ENCODE results near the gene SELPLG.
A peak's percentile ranks its signal among the peaks of the same experiment; 100 is the strongest.
"Not testable (repeated sequence)": the region's sequence is repeated elsewhere in the genome, so short reads cannot be mapped to it uniquely, and the experiment has no call there.

Gene SELPLG

DNA sequence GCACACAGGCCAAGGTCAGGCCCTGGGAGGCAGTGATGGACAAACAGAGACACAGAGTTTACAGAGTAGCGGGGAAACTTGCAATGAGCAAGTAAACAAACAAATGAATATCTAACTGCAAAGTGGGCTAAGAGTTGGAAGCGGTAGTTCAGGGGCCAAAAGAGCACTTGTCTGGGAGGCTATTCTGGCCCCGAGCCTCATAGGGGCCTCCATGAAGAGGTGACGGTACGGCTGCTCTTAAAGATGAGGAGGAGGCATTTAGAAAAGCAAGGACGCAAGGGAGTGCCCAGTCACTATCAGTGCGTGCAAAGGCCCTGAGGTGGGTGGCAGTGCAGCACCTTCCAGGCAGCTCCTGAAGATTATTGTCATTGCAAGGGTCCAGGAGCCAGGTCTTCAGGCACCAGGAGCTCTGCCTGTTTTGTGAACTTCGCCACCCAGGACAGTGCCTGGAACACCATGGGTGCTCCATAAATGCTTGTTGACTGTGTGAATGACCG lies 31.4 kb downstream of the SELPLG start:
- DNase-seq = no peak

GRCh38 chr12:108600702-108601007 lies 33.0 kb downstream of the SELPLG start:
- no peak for DNase-seq

DNA sequence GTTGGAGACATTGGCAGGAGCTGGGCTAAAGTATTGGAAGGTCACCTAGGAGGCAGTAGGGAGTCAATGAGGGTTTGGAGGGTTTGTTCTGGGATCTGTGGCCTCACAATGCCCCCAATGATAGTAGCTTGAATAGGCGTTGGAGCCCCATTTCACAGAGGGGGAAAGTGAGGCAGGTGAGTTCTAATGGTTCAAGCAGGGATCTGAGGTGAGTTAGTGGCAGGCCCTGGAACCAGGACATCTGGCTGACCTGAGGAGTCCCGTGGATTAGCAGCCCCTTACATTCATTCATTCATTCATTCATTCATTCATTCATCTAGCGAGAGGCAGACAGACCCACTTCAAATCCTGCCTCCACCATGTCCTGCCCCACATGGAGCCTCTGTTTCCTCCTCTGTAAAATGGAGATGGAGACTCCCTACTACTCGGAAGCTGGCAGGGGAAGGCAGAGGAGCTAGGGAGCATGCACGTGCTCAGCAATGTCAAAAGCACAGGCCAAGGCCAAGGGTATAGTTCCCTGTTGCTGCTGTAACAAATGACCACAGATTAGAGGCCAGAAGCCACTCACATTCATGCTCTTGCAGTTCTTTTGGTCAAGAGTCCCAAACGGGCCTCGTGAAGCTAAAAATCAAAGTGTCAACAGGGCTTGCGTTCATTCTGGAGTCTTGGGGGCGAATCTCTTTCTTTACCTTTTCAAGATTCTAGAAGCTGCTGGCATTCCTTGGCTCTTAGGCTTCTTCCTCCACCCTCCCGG lies 33.6 kb downstream of the SELPLG start:
- no peak for DNase-seq

DNA sequence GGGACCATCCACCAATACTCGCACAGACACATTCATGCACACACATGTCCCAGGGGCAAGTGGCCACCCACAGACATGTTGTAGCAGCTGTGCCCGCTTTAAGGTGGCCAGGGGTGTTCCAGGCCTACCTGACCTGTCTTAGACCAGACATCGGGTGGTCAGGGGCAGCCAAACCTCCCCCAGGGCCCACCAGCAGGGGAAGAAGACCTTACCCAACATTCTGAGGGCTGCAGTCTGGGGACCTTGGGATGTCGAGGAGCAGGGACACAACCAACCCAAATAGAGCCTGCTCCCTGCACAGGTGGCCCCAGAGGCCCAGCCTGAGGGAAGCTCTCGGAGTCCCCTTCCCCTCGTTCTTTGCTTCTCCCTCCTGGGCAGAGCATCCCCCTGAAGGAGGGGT lies 34.2 kb downstream of the SELPLG start:
- DNase-seq = no peak

GRCh38 chr12:108598553-108599250 lies 35.0 kb downstream of the SELPLG start:
- no peak for DNase-seq

DNA sequence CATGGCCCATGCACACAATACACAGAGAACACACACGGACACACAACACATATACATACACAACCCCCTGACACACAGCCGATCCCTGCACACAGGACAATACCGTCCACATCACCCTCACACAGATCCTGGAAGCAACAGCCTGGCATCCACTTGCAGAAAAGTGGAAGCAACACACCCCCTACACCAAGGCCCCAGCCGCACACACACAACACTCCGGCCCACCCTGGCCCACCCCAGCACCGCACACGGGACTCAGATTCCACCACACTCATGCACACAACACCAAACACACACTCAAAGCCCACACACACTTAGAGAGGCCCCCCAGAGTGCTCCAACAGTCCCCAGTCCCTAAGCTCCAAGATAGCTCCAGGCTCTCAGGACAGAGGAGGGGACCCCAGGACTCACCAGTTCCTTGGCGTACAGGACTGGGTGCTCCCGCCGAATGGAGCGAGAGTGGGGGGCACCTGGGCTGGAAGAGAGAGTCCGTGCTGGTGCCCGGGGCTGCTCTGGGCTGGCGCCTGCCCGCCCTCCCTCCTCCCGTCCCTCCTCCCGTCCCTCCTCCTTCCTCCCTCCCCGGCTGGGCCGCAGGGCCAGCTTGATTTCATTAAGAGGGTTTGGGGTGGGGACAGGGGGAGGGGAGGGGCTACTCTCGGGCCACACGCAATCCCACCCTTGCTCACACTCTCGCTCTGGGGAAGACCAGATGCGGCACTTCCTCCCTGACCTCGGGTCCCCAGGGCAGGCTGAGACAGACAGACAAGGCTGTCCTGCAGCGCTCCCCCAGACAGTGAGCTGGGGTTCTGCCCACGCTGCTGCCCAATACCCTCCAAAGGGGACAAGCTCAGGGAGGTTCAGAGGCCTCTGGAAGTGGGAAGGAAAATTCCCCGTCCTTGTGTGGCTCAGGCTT lies 35.9 kb downstream of the SELPLG start, which contains the start of gene TMEM119:
TMEM119 (minus strand) TSS at position 526 of the 913 bp plus-strand sequence. CDS start 5,701 bp downstream, outside the sequence.
- DNase-seq = peak; percentile 85

- peak; percentile 32 for DNase-seq
These were observed 36.7 kb downstream of the SELPLG start for GRCh38 chr12:108596854-108597558.

DNA sequence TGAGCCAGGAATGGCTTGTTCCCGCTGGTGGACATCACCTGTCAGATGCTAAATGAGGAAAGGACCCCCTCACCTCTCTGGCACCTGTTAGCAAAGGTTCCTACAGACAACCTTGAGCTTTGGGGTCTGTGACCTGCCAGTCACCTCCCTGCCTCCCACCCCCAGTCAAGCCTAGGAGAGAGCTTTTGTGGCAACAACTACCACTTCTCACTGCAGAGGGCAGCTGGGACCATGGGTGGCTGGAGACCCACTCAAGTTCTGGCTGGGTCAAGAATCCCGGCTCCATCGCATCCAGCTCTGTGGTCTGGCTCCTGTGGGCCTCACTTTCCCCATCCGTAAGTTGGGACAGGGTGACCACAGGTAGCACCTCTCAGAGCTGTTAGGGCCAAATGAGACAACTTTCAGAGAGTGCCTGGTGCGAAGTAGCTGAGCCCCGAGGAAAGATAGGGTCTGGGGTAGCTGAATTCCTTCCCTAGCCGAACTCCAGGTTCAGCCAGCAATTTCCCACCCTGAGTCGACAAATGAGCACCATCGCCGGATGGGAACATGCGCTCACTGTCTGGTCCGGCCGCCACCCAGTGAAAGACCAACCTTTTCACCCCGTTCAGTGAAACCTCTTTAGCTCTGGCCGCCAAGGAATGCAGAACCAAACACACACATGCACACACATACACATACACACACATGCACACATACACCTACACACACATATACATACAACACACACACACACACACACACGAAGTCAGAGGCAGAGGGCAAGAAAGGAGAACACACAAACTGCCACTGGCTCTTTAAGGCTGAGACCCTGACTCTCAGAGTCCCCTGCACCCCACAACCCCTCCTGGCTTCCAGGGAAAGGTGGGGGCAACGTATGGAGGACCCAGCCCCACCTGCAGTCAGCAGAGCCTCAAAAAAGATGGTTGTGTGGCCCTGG lies 37.7 kb downstream of the SELPLG start:
- DNase-seq = no peak

DNA sequence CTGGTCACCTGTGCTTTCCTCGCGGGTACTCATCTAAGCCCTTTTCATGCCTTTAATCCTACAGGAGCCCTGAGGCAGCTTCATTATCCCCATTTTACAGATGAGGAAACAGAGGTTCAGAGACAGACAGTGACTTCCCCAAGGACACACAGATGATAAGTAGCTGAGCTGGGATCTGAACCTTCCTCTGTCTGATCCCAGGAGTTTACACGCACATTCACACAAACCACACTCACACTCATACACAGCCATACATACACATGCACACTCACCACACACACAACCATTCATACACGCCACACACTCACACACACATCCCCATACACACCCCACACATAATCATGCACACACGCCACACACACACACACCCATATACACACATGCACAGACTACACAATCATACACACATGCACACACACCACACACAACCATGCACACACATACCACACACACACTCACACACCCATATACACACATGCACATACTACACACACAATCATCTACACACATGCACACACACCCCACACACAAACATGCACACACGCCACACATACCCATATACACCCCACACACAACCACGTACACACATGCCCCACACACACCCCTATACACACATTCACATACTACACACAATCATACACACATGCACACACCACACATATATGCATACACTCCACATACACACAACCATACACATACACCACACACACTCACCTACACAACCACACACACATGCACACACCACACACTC lies 38.6 kb downstream of the SELPLG start:
- no peak for DNase-seq

DNA sequence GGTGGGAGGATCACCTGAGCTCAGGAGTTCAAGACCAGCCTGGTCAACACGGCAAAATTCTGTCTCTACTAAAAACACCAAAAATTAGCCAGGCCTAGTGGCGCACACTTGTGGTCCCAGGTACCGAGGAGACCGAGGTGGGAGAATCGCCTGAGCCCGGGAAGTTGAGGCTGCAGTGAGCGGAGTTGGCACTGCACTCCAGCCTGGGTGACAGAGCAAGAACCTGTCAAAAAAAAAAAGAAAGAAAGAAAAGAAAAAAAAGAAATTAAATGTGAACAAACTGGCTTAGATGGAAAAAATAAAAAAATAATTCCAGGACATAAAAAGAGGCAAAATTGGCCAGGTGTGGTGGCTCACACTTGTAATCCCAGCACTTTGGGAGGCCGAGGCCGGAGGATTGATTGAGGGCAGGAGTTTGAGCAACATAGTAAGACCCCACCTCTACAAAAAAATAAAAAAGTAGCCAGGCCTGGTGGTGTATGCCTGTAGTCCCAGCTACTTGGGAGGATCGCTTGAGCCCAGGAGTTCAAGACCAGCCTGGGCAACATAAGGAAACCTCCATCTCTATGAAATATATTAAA lies 39.3 kb downstream of the SELPLG start:
- DNase-seq = no peak

DNA sequence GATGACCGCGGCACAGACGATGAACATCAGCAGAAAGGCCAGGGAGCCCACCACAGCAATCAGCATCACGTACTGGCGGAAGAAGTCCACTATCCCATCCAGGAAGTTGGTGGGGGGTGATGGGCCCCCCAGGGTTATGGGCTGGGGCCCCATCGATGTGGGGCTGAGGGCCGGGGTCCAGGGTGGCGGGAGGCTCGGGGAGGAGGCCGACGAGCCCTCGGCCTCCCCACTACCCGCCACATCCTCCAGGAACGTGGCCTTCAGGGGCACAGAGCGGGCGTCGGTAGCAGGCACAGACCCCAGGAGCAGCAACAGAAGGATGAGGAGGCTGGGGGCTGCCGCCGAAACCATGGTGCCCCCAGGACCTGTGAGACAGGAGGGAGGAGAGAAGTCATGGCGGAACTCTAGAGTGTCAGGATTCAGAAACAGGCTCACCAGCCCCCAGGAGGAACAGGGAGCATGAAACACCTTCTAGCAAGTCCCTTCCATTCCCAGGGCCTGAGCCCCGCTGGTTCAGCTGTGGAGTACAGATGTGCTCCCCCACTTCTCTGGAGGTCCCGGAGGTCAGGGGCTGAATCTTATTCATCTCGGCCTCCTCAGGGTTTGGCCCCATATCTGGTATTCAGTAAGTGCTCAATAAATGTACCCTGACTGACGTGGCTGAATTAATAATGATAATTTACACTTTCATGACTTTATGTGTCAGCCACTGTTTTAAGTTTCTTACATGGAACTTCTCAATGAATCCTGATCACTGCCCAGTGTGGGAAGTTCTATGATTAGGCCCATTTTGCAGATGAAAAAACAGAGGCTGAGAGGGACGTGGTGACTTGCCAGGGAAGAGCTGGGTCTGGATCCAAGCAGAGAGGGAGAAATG lies 41.4 kb downstream of the SELPLG start:
- no peak for DNase-seq

- DNase-seq = no peak
These were observed 42.3 kb downstream of the SELPLG start for GRCh38 chr12:108591267-108591980.

DNA sequence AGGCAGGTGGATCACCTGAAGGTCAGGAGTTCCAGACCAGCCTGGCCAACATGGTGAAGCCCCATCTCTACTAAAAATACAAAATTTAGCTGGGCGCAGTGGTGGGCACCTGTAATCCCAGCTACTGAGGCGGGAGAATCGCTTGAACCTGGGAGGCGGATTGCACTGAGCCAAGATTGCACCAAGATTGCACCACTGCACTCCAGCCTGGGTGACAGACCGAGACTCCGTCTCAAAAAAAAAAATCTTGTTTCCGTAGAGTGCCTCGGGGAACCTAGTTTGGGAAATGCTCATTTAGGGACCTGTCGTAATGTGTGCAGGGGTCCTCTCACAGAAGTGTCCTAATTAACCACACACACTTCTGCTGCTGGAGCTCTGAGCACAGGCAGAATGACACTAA lies 43.2 kb downstream of the SELPLG start:
- not testable (repeated sequence) for DNase-seq

DNA sequence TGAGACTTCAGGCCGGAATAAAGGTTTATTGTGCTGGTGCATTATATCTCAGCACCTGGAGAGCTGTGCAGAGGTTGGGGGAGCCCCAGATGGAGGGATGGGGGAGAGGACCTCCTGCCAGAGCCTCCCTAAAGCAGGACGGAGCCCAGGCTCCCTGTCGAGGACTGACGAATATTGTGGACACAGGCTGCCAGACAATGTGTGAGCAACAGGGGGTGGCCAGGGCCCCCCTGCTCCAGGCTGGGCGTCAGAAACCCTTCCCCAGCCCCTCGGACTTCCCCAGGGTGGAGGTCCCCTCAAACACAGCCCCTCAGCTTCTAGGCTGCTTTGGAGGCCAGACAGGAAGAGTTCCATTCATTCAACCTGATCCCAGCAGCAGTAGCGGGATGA lies 43.9 kb downstream of the SELPLG start:
- no peak for DNase-seq

GRCh38 chr12:108589028-108589839 lies 44.5 kb downstream of the SELPLG start:
- peak; percentile 84 for DNase-seq

DNA sequence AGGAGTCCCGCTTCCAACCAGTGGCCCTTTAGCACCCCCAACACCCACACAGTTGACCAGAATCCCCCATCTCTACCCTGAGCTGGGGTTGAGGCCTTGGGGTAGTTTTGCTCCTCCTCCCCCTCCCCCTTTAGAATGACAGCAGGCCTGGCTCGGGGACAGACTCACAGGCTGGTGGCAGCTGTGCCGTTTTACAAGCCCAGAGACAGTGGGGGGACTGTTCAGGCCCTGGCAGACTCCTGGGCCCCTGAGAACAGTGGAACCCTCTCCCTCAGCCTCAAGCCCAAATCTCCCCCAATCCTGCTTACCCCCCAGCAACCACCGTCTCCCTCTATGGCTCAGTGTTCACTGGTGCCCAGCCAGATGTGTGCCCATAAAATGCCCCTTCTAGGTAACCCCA lies 45.9 kb downstream of the SELPLG start:
- peak; percentile 73 for DNase-seq

GRCh38 chr12:108586306-108586705 lies 47.4 kb downstream of the SELPLG start:
- no peak for DNase-seq

DNA sequence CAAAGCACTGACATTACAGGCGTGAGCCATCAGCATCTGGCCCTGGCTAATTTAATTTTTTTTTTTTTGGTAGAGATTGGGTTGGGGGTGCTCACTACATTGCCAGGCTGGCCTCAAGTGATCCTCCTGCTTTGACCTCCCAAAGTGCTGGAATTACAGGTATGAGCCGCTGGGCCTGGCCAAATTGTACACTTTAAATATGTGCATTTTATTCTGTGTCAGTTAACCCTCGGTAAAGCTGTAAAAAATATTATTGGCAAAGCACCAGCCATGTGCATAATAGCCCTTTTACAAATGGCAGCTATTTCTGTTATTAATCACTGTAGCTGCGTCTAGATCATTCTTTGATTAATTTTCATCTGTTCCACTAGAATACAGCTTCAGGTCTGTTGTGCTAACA lies 47.8 kb downstream of the SELPLG start:
- no peak for DNase-seq

Data from right hindlimb (tissue), 1 donor.